Measurements from ENCODE around the gene TMEM198. TPM values are rescaled to one million over a fixed set of nuclear protein-coding genes. Genes with fewer than 3 reads are reported as not detected.

The TMEM198 gene
- total and polyA plus RNA-seq, 9 of the 15 experiments (the other 6 are each of a cell fraction or from before 2014, with no cell fraction given), result 0.03 to 3.8 (median 1.0) TPM

DNA sequence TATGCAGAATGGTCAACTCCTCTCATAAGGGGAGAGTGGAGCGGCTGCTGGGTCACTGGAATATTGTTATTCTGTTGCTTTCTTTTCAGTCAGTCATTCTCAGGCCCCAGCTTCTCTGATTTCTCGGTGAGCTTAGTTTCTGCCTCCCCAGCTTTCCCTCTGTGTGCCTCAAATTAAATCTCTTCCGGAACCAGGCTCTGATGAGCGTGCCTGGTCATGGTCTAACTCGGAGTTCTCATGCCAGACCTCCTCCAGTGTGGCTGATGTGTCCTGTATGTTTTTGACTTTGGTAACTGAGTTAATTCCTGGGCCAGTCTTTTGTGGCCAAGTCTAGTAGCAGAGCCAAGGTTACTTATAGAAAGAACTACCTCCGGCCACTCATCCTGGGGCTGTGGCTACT, 48.9 kb downstream of the TMEM198 start:
- H3K27me3 ChIP-seq (ENCODE audit: control insufficient read depth in 2 of 2, insufficient read depth in 2 of 2, low read length in 2 of 2), result no peaks in the 10 kb centered on the region
- no peak overlapping the region for H3K9ac ChIP-seq (ENCODE audit: insufficient read depth in 1 of 2, low read depth in 2 of 2, low read length in 2 of 2)
- intact Hi-C loops (cut with micrococcal nuclease), result no loop called here
- 83% methylated on average over 6 of the region's 6 CpGs for WGBS (ENCODE audit: insufficient coverage, low coverage, missing lambda C conversion rate)
- peaks cover 10% of the 10 kb centered on the region for H3K79me2 ChIP-seq (ENCODE audit: control insufficient read depth, insufficient read depth, low read length)
- H3K4me3 ChIP-seq, result no peak overlapping the region
- in situ Hi-C loops (cut with MboI), result no loop called here
- H3K9me1 ChIP-seq (ENCODE audit: control insufficient read depth, insufficient read depth, low read length), result no peaks in the 10 kb centered on the region
- POLR2A ChIA-PET, result no interaction called here
- H3K27ac ChIP-seq (ENCODE audit: extremely low read depth, low read depth, low read length), result no peak overlapping the region
- no peak overlapping the region for H3K4me2 ChIP-seq (ENCODE audit: insufficient read depth, low read length)
- DNase-seq (ENCODE audit: extremely low read depth in 1 of 4, low spot score in 3 of 4) (no peak), FAIRE-seq (no peak), ATAC-seq (no peak)
- no peaks in the 10 kb centered on the region for H3K36me3 ChIP-seq (ENCODE audit: control insufficient read depth, insufficient read depth, low read length)
- H4K20me1 ChIP-seq (replicated peaks; ENCODE audit: control insufficient read depth, insufficient read depth, low read length), result no peaks in the 10 kb centered on the region
- no peaks in the 10 kb centered on the region for H3K9me3 ChIP-seq (replicated peaks; ENCODE audit: control insufficient read depth, insufficient read depth, low read depth, low read length)
- peaks cover 9 to 20% of the 10 kb centered on the region in 2 experiments for H3K4me1 ChIP-seq (replicated peaks in 1 of 2; ENCODE audit: control insufficient read depth in 2 of 2, insufficient read depth in 2 of 2, low read length in 2 of 2)
- H2AFZ ChIP-seq (ENCODE audit: low read depth, low read length), result peak overlapping the region; percentile 17; the same call in 1 of the 2 replicates
- no TSS peak for BruUV-seq (replicated peaks)
- CTCF ChIA-PET (ENCODE audit: low intra/inter-chr PET ratio), result interaction anchor here (0.7 kb wide), 1 partner anchor 143 kb away, joined by 4 read pairs; no protein-coding TSS in a partner anchor
- no peak for TF ChIP-seq RBM14 (IDR thresholded peaks at IDR 0.05; ENCODE audit: borderline replicate concordance, insufficient read depth, low read depth, low read length)
- no peak for TF ChIP-seq GATAD2A (IDR thresholded peaks at IDR 0.05)
- no peak for TF ChIP-seq POU5F1 (IDR thresholded peaks at IDR 0.05; ENCODE audit: borderline replicate concordance, low read depth, low read length, partially characterized antibody)
- no peak for TF ChIP-seq ZC3H4 (CRISPR knock-in tag; IDR thresholded peaks at IDR 0.05; ENCODE audit: borderline replicate concordance)
- no peak for TF ChIP-seq GABPB1 (CRISPR knock-in tag; IDR thresholded peaks at IDR 0.05)
- no peak for TF ChIP-seq HNRNPH1 (optimal IDR thresholded peaks at IDR 0.05; ENCODE audit: low read depth, low read length)
- TF ChIP-seq NUFIP1 (IDR thresholded peaks at IDR 0.05; ENCODE audit: partially characterized antibody), result no peak
- TF ChIP-seq HOXB6 (CRISPR knock-in tag; IDR thresholded peaks at IDR 0.05; ENCODE audit: borderline replicate concordance), result no peak
- TF ChIP-seq CHD1 (IDR thresholded peaks at IDR 0.05; ENCODE audit: low read length), result no peak
- no peak for TF ChIP-seq MECOM (CRISPR knock-in tag; IDR thresholded peaks at IDR 0.05)
- TF ChIP-seq YY1 (IDR thresholded peaks at IDR 0.05; ENCODE audit: borderline replicate concordance in 1 of 3, control insufficient read depth in 1 of 3, extremely low read depth in 1 of 3, insufficient read depth in 3 of 3, insufficient read length in 1 of 3, insufficient replicate concordance in 2 of 3, low read depth in 1 of 3, low read length in 2 of 3), result no peak
- TF ChIP-seq, protein P1, sequence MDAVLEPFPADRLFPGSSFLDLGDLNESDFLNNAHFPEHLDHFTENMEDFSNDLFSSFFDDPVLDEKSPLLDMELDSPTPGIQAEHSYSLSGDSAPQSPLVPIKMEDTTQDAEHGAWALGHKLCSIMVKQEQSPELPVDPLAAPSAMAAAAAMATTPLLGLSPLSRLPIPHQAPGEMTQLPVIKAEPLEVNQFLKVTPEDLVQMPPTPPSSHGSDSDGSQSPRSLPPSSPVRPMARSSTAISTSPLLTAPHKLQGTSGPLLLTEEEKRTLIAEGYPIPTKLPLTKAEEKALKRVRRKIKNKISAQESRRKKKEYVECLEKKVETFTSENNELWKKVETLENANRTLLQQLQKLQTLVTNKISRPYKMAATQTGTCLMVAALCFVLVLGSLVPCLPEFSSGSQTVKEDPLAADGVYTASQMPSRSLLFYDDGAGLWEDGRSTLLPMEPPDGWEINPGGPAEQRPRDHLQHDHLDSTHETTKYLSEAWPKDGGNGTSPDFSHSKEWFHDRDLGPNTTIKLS (IDR thresholded peaks at IDR 0.05; ENCODE audit: borderline replicate concordance, low read depth), result no peak

All from K562 (cell line).